ENCODE data around the gene HNRNPA0. TPM values are rescaled to one million over a fixed set of nuclear protein-coding genes. Genes with fewer than 3 reads are reported as not detected.

Gene HNRNPA0
- total RNA-seq, 3 donors from 2014 or later (not counting 1 experiment from before 2014, with no cell fraction given): 31.5 to 35.9 (median 33.5) TPM

GRCh38 chr5:137731176-137731575 is 23.0 kb downstream of the HNRNPA0 start:
- no peaks in the 10 kb centered on the region for H3K9me3 Mint-ChIP-seq
- Histone ChIP-seq H3K9me3 (ENCODE audit: control insufficient read depth, insufficient read depth, low read length) (no peaks in the 10 kb centered on the region), H3K4me1 (ENCODE audit: control insufficient read depth, insufficient read depth, low read length) (peaks cover 24% of the 10 kb centered on the region), H3K27ac (ENCODE audit: low read length) (no peak overlapping the region), H3K4me3 (ENCODE audit: low read length) (no peak overlapping the region), H3K27me3 (ENCODE audit: control insufficient read depth, insufficient read depth, low read length) (no peaks in the 10 kb centered on the region), H3K36me3 (ENCODE audit: control insufficient read depth, insufficient read depth, low read length) (no peaks in the 10 kb centered on the region)
- H3K36me3 Mint-ChIP-seq: no peaks in the 10 kb centered on the region
- intact Hi-C loops (cut with micrococcal nuclease): no loop called here
- no peaks in the 10 kb centered on the region for H3K4me1 Mint-ChIP-seq
- H3K27me3 Mint-ChIP-seq (ENCODE audit: low read depth in 2 of 2): no peaks in the 10 kb centered on the region
- H3K27ac Mint-ChIP-seq: no peak overlapping the region
- DNase-seq (no peak), ATAC-seq (no peak)
- WGBS (ENCODE audit: insufficient coverage): 100% methylated on average over 3 of the region's 3 CpGs
- H3K4me3 Mint-ChIP-seq: no peak overlapping the region
- no peak for TF ChIP-seq CTCF (IDR thresholded peaks at IDR 0.05)

- no peaks in the 10 kb centered on the region for H3K27me3 ChIP-seq (ENCODE audit: control insufficient read depth, insufficient read depth, low read length)
- H3K36me3 ChIP-seq (ENCODE audit: control insufficient read depth, insufficient read depth, low read length): no peaks in the 10 kb centered on the region
- H3K27ac ChIP-seq (ENCODE audit: low read length): no peak overlapping the region
- no peaks in the 10 kb centered on the region for H3K36me3 Mint-ChIP-seq
- H3K27ac Mint-ChIP-seq: no peak overlapping the region
- no peak for TF ChIP-seq CTCF (IDR thresholded peaks at IDR 0.05)
- peaks cover 15% of the 10 kb centered on the region for H3K4me1 ChIP-seq (ENCODE audit: control insufficient read depth, insufficient read depth, low read length)
- intact Hi-C loops (cut with micrococcal nuclease): no loop called here
- H3K4me1 Mint-ChIP-seq: no peaks in the 10 kb centered on the region
- no peaks in the 10 kb centered on the region for H3K27me3 Mint-ChIP-seq (ENCODE audit: low read depth in 2 of 2)
- no peak overlapping the region for H3K4me3 Mint-ChIP-seq
- ATAC-seq (no peak), DNase-seq (no peak)
- H3K9me3 ChIP-seq (ENCODE audit: control insufficient read depth, insufficient read depth, low read length): no peaks in the 10 kb centered on the region
- no peaks in the 10 kb centered on the region for H3K9me3 Mint-ChIP-seq
- H3K4me3 ChIP-seq (ENCODE audit: low read length): no peak overlapping the region
Observed at GRCh38 chr5:137730336-137730735, 23.8 kb downstream of the HNRNPA0 start.

GRCh38 chr5:137728048-137728447 is 26.1 kb downstream of the HNRNPA0 start:
- no peak overlapping the region for H3K4me3 ChIP-seq (ENCODE audit: low read length)
- no peaks in the 10 kb centered on the region for H3K36me3 ChIP-seq (ENCODE audit: control insufficient read depth, insufficient read depth, low read length)
- ATAC-seq: no peak
- no peaks in the 10 kb centered on the region for H3K4me1 ChIP-seq (ENCODE audit: control insufficient read depth, insufficient read depth, low read length)
- Mint-ChIP-seq H3K9me3 (no peaks in the 10 kb centered on the region), H3K4me3 (no peak overlapping the region), H3K4me1 (no peaks in the 10 kb centered on the region), H3K27me3 (ENCODE audit: low read depth in 2 of 2) (no peaks in the 10 kb centered on the region), H3K36me3 (no peaks in the 10 kb centered on the region), H3K27ac (no peak overlapping the region)
- no peaks in the 10 kb centered on the region for H3K9me3 ChIP-seq (ENCODE audit: control insufficient read depth, insufficient read depth, low read length)
- H3K27ac ChIP-seq (ENCODE audit: low read length): no peak overlapping the region
- TF ChIP-seq CTCF (IDR thresholded peaks at IDR 0.05): no peak
- H3K27me3 ChIP-seq (ENCODE audit: control insufficient read depth, insufficient read depth, low read length): no peaks in the 10 kb centered on the region
- DNase-seq: no peak
- intact Hi-C loops (cut with micrococcal nuclease): no loop called here
- 100% methylated on average over 1 of the region's 1 CpG for WGBS (ENCODE audit: insufficient coverage)

GRCh38 chr5:137727623-137728022 is 26.5 kb downstream of the HNRNPA0 start:
- H3K27ac Mint-ChIP-seq: no peak overlapping the region

More at GRCh38 chr5:137727623-137728022, 26.5 kb downstream of the HNRNPA0 start:
- ATAC-seq: no peak
- Histone ChIP-seq H3K9me3 (ENCODE audit: control insufficient read depth, insufficient read depth, low read length) (no peaks in the 10 kb centered on the region), H3K27me3 (ENCODE audit: control insufficient read depth, insufficient read depth, low read length) (no peaks in the 10 kb centered on the region), H3K4me1 (ENCODE audit: control insufficient read depth, insufficient read depth, low read length) (no peaks in the 10 kb centered on the region), H3K27ac (ENCODE audit: low read length) (no peak overlapping the region), H3K36me3 (ENCODE audit: control insufficient read depth, insufficient read depth, low read length) (no peaks in the 10 kb centered on the region), H3K4me3 (ENCODE audit: low read length) (no peak overlapping the region)
- no peaks in the 10 kb centered on the region for H3K4me1 Mint-ChIP-seq
- H3K9me3 Mint-ChIP-seq: no peaks in the 10 kb centered on the region
- no peaks in the 10 kb centered on the region for H3K27me3 Mint-ChIP-seq (ENCODE audit: low read depth in 2 of 2)
- H3K36me3 Mint-ChIP-seq: no peaks in the 10 kb centered on the region
- H3K4me3 Mint-ChIP-seq: no peak overlapping the region
- no peak for TF ChIP-seq CTCF (IDR thresholded peaks at IDR 0.05)
- 85% methylated on average over 2 of the region's 2 CpGs for WGBS (ENCODE audit: insufficient coverage)
- no peak for DNase-seq
- intact Hi-C loops (cut with micrococcal nuclease): no loop called here

All from natural killer cell (primary cell).